Activated CD4-positive, alpha-beta T cell treated with anti-CD3 and anti-CD28 coated beads, Interleukin-10, Interleukin-2, amounts not matched to agents 100 ng/mL and 50 ng/mL, durations not matched to agents 16 hours and 8 hours (primary cell): ENCODE measurements around the gene PIEZO1.

Experiments
- DNase-seq: peaks from one replicate; pipeline ENCODE4 v3.0.0-alpha.2; 2020

Gene PIEZO1

DNA sequence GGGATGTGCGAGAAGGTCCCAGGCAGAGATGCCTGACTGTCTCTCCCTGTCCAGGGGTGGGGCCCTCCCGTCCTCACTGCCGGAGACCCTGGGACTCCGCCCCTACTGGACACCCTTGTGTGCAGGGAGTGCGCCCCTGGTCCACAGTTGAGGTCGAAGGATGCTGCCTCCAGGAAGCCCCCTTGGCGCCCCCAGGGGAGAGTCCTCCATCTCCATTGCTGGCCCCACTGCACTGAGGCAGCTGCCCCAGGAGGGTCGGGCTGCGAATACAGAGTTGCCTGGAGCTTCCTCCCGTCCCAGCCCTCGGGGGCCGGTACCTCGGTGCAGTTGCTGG is 52.1 kb downstream of the PIEZO1 start:
- no peak for DNase-seq

DNA sequence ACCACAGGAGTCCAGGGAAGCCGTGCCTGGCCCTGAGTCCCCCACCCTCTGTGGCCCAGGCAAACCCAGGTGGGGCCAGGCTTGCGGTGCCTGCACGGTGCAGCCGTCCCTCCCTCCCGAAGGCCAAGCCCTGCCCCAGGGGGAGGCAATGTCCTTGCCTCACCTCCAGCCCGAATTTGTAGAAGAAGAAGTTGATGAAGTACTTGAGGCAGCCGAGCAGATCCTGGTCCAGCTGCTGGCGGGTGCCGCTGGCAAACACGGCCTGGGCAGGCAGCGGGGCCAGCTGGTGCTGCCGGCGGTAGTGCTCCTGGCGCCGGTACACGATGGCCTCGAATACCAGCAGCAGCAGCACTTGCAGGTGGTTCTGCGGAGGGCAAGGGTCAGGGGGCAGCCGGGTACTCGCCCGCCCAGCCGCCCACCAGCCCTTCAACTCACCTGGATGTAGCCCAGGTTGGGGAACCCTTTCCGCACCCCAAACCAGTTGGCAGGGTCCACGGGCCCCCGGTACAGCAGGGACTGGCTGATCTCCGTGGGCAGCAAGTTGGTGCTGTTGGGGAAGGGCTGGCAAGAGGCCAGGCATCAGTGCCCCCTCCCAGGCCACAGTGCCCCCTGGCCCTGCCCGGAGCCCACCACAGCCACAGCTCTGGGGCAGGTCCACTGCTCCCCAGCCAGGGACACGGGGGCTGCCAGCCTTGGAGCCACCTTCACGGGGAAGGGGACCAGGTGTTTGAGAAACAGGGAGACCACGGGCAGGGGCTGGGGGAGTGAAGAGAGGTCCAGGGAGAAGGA is 52.7 kb downstream of the PIEZO1 start:
- DNase-seq, result no peak

- DNase-seq, result no peak
Observed at GRCh38 chr16:88731699-88732098, 53.3 kb downstream of the PIEZO1 start.

- no peak for DNase-seq
Observed at GRCh38 chr16:88730632-88731607, 54.1 kb downstream of the PIEZO1 start.

GRCh38 chr16:88727871-88728270 is 57.1 kb downstream of the PIEZO1 start:
- DNase-seq, result no peak

GRCh38 chr16:88726981-88727380 is 58.0 kb downstream of the PIEZO1 start:
- no peak for DNase-seq

- no peak for DNase-seq
Observed at GRCh38 chr16:88726408-88726749, 58.6 kb downstream of the PIEZO1 start.

- DNase-seq, result no peak
Observed at GRCh38 chr16:88725609-88726407, 59.2 kb downstream of the PIEZO1 start.

DNA sequence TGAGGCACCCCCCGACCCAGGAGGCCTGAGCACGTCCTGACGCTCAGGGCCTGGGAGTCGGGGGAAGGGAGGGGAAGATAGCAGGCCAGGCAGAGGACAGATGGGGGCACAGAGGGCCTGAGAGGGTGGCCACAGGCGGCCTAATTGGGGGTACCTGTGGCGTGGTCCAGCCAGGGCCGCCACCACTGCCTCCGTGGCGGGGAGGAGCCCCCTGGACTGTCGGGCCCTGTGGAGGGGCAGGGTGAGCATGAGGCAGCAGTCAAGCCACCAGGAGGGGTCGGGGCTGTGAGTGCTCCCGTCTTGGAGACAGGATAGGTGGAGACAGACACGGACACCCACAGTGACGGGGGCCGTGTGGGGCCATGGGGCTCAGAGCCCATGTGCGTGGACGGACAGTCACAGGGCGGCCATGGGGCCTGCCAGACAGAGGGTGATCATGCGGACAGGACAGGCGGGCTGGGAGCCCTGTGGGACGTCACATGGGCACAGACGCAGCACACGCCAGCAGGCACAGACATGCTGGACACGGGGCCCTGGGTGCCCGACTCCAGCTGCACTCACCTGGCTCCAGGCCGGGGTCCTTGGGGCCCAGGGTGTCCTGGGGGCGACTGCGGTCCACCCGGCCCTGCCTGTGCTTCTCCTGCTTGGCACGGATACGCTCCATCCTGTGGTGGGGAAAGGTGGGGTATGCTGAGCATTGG is 60.0 kb downstream of the PIEZO1 start:
- DNase-seq, result no peak

- no peak for DNase-seq
Observed at GRCh38 chr16:88723911-88724310, 61.1 kb downstream of the PIEZO1 start.

- no peak for DNase-seq
Observed at GRCh38 chr16:88723507-88723887, 61.5 kb downstream of the PIEZO1 start.

DNA sequence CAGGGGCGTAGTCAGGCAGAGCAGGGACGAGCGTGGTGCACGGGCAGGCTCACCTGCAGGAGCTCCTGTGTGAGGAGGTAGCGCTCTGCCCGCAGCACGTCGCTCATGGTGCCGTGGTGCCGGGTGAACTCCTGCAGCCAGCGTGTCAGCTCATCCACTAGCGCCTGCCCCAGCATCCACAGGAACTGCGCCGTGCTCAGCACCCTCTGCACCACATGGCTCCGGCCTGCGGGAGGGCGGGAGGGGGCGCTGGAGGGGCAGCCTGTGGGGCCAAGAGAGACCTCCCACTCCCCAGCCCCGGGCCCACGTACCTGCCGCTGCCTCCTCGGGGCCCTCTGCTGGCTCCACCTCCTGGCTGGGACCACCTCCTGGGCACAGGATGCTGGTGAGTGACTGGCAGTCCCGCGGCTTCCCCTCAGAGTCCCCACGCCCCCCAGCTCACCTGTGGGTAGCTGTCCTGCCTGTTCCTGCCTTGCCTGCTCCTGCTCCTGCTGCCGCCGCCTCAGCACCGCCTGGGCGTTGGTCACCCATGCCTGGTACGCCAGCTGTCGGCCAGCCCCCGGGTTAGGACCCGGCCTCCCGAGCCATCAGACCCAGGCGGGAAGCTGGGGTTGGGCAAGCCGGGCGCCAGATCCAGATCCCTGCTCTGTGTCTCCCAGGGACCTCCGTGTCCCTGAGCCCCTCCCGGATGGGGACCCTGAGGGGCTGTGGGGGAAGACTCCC is 62.1 kb downstream of the PIEZO1 start:
- no peak for DNase-seq

- DNase-seq, result no peak
Observed at GRCh38 chr16:88721815-88722755, 62.9 kb downstream of the PIEZO1 start.

- DNase-seq, result no peak
Observed at GRCh38 chr16:88721236-88721635, 63.8 kb downstream of the PIEZO1 start.

DNA sequence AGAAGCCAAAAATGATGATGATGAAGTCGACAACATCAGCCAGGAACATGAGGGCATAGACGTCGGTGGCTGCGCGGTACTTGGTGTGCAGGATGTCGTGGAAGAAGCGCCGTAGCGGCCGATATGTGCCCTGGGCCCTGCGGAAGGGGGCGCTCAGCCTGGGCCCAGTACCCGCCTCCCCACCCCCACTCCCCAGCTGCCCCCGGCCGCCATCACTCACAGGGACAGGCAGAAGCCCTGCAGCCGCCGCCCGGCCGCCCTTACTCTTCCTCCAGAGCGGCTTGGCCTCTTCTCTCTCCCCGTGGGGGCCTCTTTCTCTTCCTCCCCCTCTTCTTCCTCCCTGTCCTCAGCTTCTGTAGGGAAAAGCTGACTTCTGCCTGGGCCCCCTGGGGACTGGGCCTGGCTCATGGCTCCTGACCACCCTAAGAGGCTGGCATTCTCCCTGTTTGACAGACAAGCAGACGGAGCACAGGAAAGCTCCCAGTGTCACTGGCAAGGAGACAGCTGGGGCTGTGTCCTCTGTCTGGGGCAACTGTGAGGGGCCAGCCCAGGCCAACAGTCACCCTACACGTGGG is 64.5 kb downstream of the PIEZO1 start:
- DNase-seq, result no peak

DNA sequence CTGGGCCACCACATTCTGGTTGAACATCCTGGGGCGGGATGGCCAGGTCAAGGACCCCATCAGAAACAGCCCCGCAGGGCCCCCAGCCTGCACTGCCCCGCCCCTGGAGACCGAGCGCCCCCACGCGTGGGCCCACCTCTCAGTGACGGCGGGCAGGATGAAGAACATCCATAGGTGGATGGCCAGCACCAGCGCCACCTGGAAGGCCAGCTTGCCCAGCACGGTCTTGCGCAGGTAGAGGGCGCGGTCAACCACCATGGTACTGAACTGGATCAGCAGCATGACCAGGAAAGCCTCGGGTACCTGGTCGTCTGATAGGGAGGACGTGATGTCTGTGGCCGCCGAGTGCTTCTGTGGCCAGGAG is 65.1 kb downstream of the PIEZO1 start:
- no peak for DNase-seq

- DNase-seq, result no peak
Observed at GRCh38 chr16:88719267-88719932, 65.6 kb downstream of the PIEZO1 start.

- DNase-seq, result no peak
Observed at GRCh38 chr16:88718178-88718577, 66.8 kb downstream of the PIEZO1 start.

- no peak for DNase-seq
Observed at GRCh38 chr16:88716601-88717001, 68.4 kb downstream of the PIEZO1 start.

- no peak for DNase-seq
Observed at GRCh38 chr16:88716201-88716600, 68.8 kb downstream of the PIEZO1 start.
